GM18870 (cell line): ENCODE measurements around the gene MUCL3.
"Not testable (repeated sequence)": the region's sequence is repeated elsewhere in the genome, so short reads cannot be mapped to it uniquely, and the experiment has no call there.

Experiments
- ATAC-seq: cut with Tn5 transposase; IDR thresholded peaks from one replicate; pipeline ENCODE4 v1.9.1; 2021; ENCODE audit warnings: moderate library complexity; ENCODE audit not compliant: unreplicated experiment

Gene MUCL3

GRCh38 chr6:30912746-30913520, 27.8 kb upstream of the MUCL3 start:
- no peak for ATAC-seq

- ATAC-seq, result no peak
Observed at GRCh38 chr6:30913721-30914075, 27.1 kb upstream of the MUCL3 start.

GRCh38 chr6:30914076-30914853, 26.5 kb upstream of the MUCL3 start, which contains the start of gene VARS2:
TSS of gene VARS2 (plus strand) at chr6:30914238. CDS start at chr6:30914837, 599 bp downstream.
- ATAC-seq, result peak; percentile 51

DNA sequence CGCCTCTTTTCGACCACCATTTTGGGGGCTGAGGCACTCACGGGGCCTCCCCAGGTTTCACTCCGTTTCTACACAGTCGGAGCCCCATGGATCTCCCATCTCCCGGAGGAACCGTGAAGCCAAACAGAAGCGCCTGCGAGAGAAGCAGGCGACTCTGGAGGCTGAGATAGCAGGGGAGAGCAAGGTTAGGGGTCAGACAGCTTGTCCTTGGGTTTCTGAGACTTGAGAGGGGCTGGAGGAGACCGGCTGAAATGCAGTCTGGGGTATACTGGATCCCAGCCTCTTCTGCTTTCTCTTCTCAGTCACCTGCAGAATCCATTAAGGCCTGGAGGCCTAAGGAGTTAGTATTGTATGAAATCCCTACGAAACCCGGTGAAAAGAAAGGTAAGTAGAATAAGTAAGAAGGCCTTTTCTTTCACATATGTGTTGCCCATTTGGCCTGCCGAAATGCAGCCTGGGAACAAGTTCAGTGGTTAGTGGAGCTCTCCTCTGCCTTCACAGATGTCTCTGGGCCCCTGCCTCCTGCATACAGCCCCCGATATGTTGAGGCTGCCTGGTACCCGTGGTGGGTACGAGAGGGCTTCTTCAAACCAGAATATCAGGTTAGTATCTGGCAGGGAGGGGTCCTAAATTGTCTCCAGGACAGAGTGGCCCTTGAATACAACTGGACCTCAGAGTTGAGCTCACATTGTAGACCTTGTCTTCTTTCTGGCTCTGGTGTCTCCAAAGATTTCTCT, 25.8 kb upstream of the MUCL3 start:
- no peak for ATAC-seq

GRCh38 chr6:30915591-30915946, 25.2 kb upstream of the MUCL3 start:
- no peak for ATAC-seq

DNA sequence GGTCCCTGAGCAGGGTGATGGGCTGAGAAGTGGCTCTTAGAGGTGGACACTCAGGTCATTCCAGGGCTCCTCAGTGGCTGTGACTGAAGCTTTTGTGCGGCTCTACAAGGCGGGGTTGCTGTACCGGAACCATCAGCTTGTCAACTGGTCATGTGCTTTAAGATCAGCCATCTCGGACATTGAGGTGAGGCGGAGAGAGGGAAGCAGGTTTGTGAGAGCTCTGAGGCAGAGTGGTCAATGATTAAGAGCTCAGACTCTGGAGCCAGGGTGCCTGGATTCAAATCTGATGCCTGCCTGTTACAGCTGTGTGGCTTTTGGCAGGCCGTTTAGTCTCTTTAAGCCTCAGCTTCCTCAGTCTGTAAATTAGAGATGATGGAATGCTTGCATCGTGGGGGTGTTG, 23.7 kb upstream of the MUCL3 start:
- no peak for ATAC-seq

DNA sequence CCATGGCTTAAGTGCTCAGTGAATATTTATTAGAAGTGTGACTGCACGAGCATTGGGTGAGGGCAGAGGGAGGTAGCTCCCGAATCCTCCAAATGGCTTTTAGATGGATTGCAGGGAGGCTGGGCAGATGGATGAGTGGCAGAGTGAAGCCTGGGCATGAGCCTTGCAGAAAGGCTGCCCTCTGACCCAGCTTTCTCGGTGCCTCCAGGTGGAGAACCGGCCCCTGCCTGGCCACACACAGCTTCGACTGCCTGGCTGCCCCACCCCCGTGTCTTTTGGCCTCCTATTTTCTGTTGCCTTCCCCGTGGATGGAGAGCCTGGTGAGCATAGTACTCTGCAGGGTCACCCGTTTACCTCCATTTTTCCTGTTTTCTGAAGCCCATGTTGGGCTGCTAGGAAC, 23.3 kb upstream of the MUCL3 start:
- no peak for ATAC-seq

DNA sequence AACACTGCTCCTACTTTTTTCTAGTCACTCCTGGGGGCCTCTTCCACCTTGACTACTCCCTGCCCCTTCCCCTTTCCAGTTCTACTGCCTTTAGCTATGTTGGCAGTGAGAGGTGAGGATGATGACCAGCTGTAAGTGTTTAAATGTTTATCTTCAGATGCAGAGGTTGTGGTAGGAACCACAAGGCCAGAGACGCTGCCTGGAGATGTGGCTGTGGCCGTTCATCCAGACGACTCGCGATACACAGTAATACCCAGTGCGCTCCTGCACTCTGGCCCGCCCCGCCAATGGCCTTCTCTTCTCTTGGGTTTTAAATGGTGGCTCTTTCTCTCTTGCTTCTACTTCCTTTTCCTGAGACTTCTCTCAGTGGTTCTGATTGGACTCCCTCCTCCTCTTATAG, 22.1 kb upstream of the MUCL3 start:
- no peak for ATAC-seq

DNA sequence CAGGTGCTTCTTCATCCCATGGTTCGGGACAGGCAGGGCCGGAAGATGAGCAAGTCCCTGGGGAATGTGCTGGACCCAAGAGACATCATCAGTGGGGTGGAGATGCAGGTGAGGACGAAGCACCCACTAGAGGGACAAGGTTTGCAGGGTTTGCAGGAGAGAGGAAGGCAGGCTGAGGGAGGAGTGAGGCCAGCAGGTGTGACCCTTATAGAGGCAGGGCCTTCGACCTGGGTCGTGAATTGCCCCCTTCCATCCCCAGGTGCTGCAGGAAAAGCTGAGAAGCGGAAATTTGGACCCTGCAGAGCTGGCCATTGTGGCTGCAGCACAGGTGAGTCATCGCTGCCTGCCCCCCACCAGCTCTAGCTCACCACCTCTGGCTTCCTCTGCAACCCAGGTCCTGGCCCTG, 18.3 kb upstream of the MUCL3 start:
- ATAC-seq, result no peak

GRCh38 chr6:30924040-30924627, 16.6 kb upstream of the MUCL3 start:
- not testable (repeated sequence) for ATAC-seq

DNA sequence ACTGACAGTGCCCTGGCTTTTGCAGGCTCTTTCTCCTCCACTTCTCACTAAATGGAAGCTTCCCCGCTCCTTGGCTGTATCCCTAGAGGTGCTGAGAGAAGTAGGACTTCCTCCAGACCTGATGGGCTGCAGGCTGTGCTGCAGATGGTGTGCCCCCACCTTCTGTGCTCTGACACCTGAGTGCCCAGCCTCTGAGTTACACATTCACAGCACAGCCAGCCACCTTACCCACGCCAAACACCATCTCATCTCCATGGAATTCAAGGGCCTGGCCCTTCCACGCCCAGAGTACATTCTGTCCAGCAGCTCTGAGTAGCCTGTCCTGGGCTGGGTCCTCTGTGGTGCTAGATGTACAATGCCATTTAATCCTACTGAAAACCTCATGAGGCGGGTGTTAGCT, 14.1 kb upstream of the MUCL3 start:
- ATAC-seq, result no peak

DNA sequence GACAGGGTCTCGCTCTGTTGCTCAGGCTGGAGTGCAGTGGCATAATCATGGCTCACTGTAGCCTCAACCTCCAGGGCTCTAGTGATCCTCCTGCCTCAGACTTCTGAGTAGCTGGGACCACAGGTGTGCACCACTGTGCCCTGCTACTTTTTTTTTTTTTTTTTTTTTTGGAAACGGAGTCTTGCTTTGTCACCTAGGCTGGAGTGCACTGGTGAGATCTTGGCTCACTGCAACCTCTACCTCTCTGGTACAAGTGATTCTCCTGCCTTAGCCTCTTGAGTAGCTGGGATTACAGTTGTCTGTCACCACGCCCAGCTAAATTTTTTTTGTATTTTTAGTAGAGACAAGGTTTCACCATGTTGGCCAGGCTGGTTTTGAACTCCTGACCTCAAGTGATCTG, 13.7 kb upstream of the MUCL3 start:
- not testable (repeated sequence) for ATAC-seq

- no peak for ATAC-seq
Observed at GRCh38 chr6:30928677-30929076, 12.1 kb upstream of the MUCL3 start.

DNA sequence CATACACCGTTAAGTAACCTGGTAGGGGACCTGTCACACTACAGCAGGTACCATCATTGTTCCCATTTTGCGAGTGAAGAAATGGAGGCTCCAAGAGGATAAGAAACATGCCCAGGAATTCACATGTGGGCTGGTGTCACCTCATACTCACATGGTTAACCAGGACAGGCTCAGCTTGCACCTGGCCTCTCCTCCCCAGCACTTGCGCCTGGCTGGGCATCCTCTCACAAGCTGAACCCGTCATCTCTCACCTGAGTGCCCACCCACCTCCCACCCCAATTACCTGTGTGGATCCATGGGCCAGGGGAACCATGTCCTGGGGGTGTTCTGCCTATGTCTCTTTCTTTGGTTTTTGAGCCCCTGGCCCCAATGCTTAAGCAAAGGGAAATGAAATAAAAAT, 10.3 kb upstream of the MUCL3 start:
- no peak for ATAC-seq

- ATAC-seq, result no peak
Observed at GRCh38 chr6:30931272-30931671, 9.5 kb upstream of the MUCL3 start.

GRCh38 chr6:30931969-30932645, 8.7 kb upstream of the MUCL3 start, which contains the start of gene SFTA2:
TSS of gene SFTA2 (minus strand) at chr6:30932170. CDS start at chr6:30932096, 74 bp downstream.
- no peak for ATAC-seq

DNA sequence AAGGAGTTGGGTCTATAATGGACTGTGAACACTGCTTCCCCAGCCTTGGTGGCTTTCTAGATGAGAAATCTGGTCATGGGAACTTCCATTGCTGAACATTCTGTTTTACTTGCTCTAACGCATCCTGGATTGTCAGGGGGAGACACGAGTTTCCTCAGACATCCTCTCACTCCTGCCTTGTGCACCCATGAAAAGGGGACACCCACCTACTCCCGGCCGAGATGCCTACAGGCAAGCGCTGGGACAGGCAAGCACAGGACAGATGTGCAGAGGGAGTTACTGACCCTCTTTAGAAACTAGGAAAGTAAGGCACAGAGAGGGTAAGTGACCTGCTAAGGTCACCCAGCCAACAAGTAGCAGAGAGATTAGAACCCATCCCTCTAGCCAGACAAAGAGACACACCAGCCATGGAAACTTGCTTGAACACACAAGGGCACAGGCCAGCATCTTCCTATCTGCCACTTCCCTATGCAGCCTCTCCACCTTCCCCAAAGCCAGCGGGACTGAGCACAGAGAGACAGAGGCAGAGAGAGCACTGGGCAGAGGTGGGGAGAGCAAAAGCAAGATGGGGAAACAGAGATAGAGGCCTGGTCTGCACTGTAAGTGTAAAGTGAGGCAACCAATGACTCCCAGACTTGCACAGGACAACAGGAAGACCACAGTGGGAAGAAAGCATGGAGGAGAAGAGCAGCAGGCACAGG, 8.0 kb upstream of the MUCL3 start:
- ATAC-seq, result no peak

GRCh38 chr6:30935018-30935417, 5.8 kb upstream of the MUCL3 start:
- ATAC-seq, result no peak

GRCh38 chr6:30937265-30937664, 3.5 kb upstream of the MUCL3 start:
- no peak for ATAC-seq

- ATAC-seq, result no peak
Observed at GRCh38 chr6:30938730-30939129, 2.0 kb upstream of the MUCL3 start.
